Cardiac fibroblast (primary cell): Measurements from ENCODE around the gene SPINDOC.

Experiments used
- DNase-seq, 2 donors: peaks; one replicate each; pipeline versions ENCODE4 v3.0.0 to v3.0.0-alpha.2; 2010; ENCODE audit warnings: low read depth in 2 of 2
- H3K4me3 ChIP-seq, 2 donors: replicated peaks in 1 of 2; 1 replicate in 1 of 2; 2 replicates in 1 of 2; pipeline ENCODE4 v1.5.1; 2011; ENCODE audit warnings: low read depth in 2 of 2, low read length in 2 of 2, mild to moderate bottlenecking in 2 of 2, moderate library complexity in 1 of 2
- TF ChIP-seq, protein P1 (sequence below): IDR thresholded peaks from one replicate; pipeline ENCODE4 v1.5.1; 2011; ENCODE audit warnings: low read depth, mild to moderate bottlenecking, low read length, inconsistent platforms

The SPINDOC gene

DNA sequence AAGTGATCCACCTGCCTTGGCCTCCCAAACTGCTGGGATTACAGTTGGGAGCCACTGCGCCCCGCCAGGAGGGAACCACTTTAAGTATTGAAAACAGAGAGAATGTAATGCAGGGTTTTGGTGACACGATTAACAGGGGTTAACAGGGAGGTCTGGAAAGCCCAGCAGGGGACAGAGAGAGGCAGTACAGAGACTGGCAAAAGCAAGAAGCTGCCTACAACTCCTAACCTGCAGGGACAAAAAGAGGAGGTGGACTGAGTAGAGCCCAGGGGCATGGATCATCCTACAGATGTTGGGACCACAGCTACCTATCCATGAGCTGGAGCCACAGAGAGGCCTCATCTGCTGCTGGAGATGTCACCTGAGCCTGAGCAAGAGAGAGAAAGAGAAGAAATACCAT lies 1.7 kb upstream of the SPINDOC start:
- no peak overlapping the region for H3K4me3 ChIP-seq
- TF ChIP-seq, protein P1, sequence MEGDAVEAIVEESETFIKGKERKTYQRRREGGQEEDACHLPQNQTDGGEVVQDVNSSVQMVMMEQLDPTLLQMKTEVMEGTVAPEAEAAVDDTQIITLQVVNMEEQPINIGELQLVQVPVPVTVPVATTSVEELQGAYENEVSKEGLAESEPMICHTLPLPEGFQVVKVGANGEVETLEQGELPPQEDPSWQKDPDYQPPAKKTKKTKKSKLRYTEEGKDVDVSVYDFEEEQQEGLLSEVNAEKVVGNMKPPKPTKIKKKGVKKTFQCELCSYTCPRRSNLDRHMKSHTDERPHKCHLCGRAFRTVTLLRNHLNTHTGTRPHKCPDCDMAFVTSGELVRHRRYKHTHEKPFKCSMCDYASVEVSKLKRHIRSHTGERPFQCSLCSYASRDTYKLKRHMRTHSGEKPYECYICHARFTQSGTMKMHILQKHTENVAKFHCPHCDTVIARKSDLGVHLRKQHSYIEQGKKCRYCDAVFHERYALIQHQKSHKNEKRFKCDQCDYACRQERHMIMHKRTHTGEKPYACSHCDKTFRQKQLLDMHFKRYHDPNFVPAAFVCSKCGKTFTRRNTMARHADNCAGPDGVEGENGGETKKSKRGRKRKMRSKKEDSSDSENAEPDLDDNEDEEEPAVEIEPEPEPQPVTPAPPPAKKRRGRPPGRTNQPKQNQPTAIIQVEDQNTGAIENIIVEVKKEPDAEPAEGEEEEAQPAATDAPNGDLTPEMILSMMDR, result no peak
- DNase-seq, result no peak

DNA sequence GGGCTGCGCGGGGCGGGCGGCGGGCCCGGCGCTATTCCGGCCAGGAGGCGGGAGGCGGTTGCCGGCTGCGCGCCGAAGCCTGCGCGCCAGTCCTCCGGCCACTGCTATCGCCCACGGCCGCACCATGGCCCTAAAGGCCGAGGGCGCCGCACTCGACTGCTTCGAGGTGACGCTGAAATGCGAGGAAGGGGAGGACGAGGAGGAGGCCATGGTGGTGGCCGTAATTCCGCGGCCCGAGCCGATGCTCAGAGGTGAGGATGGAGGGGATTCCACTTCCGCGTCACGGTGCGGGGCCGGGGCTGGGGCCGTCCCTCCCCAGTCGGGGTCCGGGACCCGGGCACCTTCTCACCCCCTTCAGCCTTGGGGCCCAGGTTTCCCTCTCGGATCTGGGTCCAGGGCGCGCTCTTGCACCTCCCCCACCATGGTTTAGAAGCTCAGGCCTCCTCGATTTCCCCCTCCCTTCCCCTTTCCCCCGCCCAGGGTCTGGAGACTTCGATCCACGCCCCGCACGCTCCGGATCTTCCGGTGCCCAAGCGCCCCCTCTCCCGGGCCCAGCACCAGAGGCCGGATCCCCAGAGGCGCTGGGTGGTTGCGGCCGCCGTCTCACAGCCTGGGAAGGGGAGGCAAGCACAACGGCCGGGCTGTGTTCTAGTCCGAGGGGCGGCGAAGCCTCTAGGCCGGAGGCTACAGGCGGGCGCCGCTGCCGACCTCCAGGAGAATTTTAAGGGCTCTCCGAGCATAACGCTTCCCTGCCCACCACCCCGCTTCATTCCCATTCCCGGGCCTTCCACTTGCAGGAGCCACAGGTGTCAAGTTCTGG lies 517 bp downstream of the SPINDOC start:
- TF ChIP-seq, protein P1, result no peak
- H3K4me3 ChIP-seq, result peak overlapping the region; percentile 91 to 97
- DNase-seq, result peak; percentile 40 to 61

DNA sequence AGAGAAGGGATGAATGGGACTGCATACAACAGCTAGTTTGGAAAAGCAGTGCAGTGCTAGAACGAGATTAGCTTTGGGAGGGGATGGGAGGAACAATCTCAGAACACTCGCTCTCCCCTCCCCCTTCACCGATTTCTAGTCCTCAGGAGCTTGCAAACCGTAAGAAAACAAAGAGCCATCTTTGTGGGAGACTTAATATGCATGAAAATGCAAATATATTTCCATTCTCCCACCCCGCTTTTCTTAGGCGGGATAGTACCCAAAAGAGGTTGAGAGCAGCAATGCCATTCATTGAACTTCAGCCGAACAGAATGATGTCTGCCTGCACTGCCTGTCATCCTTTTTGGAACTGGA lies 1.1 kb downstream of the SPINDOC start:
- peak in 1 of 2 donors; percentile 13 for DNase-seq
- TF ChIP-seq, protein P1, result no peak
- H3K4me3 ChIP-seq, result peak overlapping the region; percentile 91 to 97

DNA sequence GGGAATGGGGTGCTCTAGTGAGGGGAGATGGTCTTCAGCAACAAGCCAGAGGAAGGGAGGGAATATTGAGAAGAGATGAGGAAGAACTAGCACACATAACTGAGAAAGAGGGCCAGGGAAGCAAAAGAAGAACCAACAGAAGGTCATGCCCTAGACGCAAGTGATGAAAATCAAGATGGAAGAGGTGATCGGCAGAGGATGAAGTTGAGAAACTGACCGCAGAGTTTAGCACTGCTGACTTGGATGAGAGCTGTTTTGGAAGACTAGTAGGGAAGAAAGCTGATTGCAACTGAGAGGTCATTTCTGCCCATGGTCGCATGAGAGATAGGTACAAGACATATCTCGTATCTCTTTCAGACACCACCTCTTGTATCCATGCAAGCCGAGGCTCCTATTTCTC lies 2.9 kb downstream of the SPINDOC start:
- no peak overlapping the region for H3K4me3 ChIP-seq
- DNase-seq, result no peak
- TF ChIP-seq, protein P1, result no peak

DNA sequence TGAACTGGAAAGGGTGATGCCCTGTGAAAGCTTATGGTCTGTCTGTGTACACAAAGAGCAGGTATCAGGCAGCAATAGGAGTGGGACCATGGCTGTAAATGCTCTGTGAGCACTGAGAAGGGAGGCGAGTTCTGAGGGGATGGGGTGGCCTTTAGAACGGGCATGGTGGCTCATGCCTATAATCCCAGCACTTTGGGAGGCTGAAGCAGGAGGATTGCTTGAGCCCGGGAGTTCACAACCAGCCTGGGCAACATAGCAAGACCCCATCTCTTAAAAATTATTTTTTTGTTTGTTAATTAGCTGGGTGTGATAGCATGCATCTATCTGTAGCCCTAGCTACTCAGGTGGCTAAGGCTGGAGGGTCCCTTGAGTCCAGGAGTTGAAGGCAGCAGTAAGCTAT lies 3.5 kb downstream of the SPINDOC start:
- TF ChIP-seq, protein P1, result no peak
- DNase-seq, result no peak
- H3K4me3 ChIP-seq, result no peak overlapping the region

DNA sequence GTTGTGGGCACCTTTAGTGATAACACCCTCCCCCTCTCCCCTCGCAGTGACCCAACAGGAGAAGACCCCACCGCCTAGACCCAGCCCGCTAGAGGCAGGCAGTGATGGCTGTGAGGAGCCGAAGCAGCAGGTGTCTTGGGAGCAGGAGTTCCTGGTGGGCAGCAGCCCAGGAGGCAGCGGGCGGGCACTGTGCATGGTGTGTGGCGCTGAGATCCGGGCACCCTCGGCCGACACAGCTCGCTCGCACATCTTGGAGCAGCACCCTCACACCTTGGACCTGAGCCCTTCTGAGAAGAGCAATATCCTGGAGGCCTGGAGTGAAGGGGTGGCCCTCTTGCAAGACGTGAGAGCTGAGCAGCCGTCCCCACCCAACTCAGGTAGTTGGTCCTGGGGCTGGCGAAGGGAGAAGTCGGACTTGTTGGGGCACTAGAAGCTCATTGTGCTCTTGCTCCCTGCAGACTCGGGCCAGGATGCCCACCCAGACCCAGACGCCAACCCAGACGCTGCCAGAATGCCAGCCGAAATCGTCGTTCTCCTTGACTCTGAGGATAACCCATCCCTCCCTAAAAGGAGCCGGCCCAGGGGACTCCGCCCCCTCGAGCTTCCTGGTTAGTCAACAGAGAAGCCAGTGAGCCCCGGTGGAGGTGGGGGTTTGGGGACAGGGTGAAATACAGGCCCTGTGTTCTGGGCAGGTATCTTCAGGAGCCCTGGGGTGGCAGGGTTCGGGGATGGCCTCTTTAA lies 4.7 kb downstream of the SPINDOC start:
- TF ChIP-seq, protein P1, result no peak
- no peak overlapping the region for H3K4me3 ChIP-seq
- no peak for DNase-seq
